Epithelial cell of proximal tubule (primary cell): ENCODE measurements around the gene UNC13D. TPM values are rescaled to one million over a fixed set of nuclear protein-coding genes. Genes with fewer than 3 reads are reported as not detected.
A peak's percentile ranks its signal among the peaks of the same experiment; 100 is the strongest.
"Not testable (repeated sequence)": the region's sequence is repeated elsewhere in the genome, so short reads cannot be mapped to it uniquely, and the experiment has no call there.

Source experiments
- DNase-seq: peaks from one replicate; pipeline ENCODE4 v3.0.0-alpha.2; 2011; ENCODE audit warnings: low read depth
- H3K4me3 ChIP-seq: 2 replicates; pipeline ENCODE4 v1.5.1; 2011; ENCODE audit warnings: low read depth, mild to moderate bottlenecking, low read length
- total RNA-seq: library from RNA; depleted of rRNA; stranded (reverse); fragments of >200 nt; gene quantifications from 2 replicates; pipeline ENCODE4 v1.2.3, GENCODE V29; 2015
- TF ChIP-seq, protein P1 (sequence below): conservative IDR thresholded peaks from 2 replicates; pipeline ENCODE4 v1.5.1; 2012; ENCODE audit warnings: low read depth, mild to moderate bottlenecking, low read length

The UNC13D gene
- total RNA-seq, 1 donor from 2014 or later, result 9.2 TPM

GRCh38 chr17:75783803-75784472 lies 60.3 kb downstream of the UNC13D start:
- TF ChIP-seq, protein P1, sequence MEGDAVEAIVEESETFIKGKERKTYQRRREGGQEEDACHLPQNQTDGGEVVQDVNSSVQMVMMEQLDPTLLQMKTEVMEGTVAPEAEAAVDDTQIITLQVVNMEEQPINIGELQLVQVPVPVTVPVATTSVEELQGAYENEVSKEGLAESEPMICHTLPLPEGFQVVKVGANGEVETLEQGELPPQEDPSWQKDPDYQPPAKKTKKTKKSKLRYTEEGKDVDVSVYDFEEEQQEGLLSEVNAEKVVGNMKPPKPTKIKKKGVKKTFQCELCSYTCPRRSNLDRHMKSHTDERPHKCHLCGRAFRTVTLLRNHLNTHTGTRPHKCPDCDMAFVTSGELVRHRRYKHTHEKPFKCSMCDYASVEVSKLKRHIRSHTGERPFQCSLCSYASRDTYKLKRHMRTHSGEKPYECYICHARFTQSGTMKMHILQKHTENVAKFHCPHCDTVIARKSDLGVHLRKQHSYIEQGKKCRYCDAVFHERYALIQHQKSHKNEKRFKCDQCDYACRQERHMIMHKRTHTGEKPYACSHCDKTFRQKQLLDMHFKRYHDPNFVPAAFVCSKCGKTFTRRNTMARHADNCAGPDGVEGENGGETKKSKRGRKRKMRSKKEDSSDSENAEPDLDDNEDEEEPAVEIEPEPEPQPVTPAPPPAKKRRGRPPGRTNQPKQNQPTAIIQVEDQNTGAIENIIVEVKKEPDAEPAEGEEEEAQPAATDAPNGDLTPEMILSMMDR, result no peak
- peak overlapping the region; percentile 66 for H3K4me3 ChIP-seq
- no peak for DNase-seq

GRCh38 chr17:75783069-75783783 lies 61.0 kb downstream of the UNC13D start:
- TF ChIP-seq, protein P1, result peak; percentile 72
- DNase-seq, result no peak
- H3K4me3 ChIP-seq, result no peak overlapping the region

- no peak for DNase-seq
- H3K4me3 ChIP-seq, result peak overlapping the region; percentile 21
- TF ChIP-seq, protein P1, result no peak
Measured at GRCh38 chr17:75779987-75780889, 64.0 kb downstream of the UNC13D start.

- DNase-seq, result peak; percentile 98
- TF ChIP-seq, protein P1, result no peak
- H3K4me3 ChIP-seq, result peak overlapping the region; percentile 80
Measured at GRCh38 chr17:75779250-75779986, 64.8 kb downstream of the UNC13D start.

DNA sequence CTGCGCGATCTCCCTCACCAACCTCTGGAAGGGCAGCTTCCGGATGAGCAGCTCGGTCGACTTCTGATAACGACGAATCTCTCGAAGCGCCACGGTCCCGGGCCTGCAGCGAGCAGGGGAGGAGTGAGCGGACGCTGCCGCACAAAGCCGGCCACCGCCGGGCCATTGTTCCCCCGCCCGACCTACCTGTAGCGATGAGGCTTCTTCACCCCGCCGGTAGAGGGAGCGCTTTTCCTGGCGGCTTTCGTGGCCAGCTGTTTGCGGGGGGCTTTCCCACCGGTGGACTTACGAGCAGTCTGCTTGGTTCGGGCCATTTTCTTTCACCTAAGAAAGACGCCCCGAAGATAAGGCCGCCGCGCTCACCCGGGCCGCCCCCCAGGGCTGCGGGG lies 65.3 kb downstream of the UNC13D start:
- DNase-seq, result no peak
- peak overlapping the region; percentile 80 for H3K4me3 ChIP-seq
- TF ChIP-seq, protein P1, result peak; percentile 59

DNA sequence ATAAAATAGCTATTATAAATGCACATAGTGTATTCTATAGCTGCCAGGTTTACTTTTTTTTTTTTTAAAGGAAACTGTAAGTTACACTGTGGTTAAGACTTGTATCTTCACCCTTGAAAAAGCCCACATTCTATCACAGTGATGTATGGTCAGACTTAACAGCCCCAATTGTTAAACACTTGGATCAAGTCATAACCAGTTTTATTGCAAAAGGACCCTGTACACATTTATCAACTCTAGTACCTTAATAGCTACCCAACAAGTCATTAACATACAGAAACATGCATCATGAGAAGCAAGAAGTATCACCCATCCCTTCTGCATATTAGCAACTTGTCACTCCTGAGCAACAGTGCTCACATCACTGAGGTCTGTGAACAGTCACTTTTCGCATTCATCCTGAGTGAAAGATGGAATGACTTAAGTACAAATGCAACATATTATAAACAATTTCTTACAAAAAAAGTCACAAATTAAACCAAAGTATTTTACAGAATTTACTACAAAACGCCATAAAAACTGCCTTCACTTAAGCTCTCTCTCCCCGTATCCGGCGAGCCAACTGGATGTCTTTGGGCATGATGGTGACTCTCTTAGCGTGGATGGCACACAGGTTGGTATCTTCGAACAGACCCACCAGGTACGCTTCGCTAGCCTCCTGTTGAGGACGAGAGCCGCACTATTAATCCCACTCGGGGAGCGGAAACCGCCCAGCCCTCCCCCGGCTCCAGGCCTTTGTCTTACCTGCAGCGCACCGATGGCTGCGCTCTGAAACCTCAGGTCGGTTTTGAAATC lies 65.9 kb downstream of the UNC13D start:
- DNase-seq, result not testable (repeated sequence)
- H3K4me3 ChIP-seq, result peak overlapping the region; percentile 80
